Adipocyte (in vitro differentiated cells): ENCODE measurements around the gene ANGPTL4.
A peak's percentile ranks its signal among the peaks of the same experiment; 100 is the strongest.
"Not testable (repeated sequence)": the region's sequence is repeated elsewhere in the genome, so short reads cannot be mapped to it uniquely, and the experiment has no call there.

Source experiments
- DNase-seq: peaks from one replicate; pipeline ENCODE4 v3.0.0-alpha.2; 2015; ENCODE audit warnings: low read depth
- H3K27me3 ChIP-seq: replicated peaks from 2 replicates; pipeline ENCODE4 v1.7.0; 2013; ENCODE audit warnings: mild to moderate bottlenecking, low read length, moderate library complexity; ENCODE audit not compliant: control insufficient read depth, insufficient read depth
- H3K36me3 ChIP-seq: 2 replicates; pipeline ENCODE4 v1.7.0; 2013; ENCODE audit warnings: low read length, mild to moderate bottlenecking, moderate library complexity; ENCODE audit not compliant: control insufficient read depth, insufficient read depth, severe bottlenecking
- H3K4me1 ChIP-seq: 2 replicates; pipeline ENCODE4 v1.7.0; 2013; ENCODE audit warnings: mild to moderate bottlenecking, low read length, moderate library complexity; ENCODE audit not compliant: control insufficient read depth, insufficient read depth
- H3K4me3 ChIP-seq: 2 replicates; pipeline ENCODE4 v1.7.0; 2013; ENCODE audit warnings: mild to moderate bottlenecking, low read length, moderate library complexity
- H3K9ac ChIP-seq: 2 replicates; pipeline ENCODE4 v1.7.0; 2013; ENCODE audit warnings: mild to moderate bottlenecking, low read length, moderate library complexity
- H3K9me3 ChIP-seq: 2 replicates; pipeline ENCODE4 v1.7.0; 2013; ENCODE audit warnings: mild to moderate bottlenecking, low read length, moderate library complexity; ENCODE audit not compliant: control insufficient read depth

Gene ANGPTL4, protein sequence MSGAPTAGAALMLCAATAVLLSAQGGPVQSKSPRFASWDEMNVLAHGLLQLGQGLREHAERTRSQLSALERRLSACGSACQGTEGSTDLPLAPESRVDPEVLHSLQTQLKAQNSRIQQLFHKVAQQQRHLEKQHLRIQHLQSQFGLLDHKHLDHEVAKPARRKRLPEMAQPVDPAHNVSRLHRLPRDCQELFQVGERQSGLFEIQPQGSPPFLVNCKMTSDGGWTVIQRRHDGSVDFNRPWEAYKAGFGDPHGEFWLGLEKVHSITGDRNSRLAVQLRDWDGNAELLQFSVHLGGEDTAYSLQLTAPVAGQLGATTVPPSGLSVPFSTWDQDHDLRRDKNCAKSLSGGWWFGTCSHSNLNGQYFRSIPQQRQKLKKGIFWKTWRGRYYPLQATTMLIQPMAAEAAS

DNA sequence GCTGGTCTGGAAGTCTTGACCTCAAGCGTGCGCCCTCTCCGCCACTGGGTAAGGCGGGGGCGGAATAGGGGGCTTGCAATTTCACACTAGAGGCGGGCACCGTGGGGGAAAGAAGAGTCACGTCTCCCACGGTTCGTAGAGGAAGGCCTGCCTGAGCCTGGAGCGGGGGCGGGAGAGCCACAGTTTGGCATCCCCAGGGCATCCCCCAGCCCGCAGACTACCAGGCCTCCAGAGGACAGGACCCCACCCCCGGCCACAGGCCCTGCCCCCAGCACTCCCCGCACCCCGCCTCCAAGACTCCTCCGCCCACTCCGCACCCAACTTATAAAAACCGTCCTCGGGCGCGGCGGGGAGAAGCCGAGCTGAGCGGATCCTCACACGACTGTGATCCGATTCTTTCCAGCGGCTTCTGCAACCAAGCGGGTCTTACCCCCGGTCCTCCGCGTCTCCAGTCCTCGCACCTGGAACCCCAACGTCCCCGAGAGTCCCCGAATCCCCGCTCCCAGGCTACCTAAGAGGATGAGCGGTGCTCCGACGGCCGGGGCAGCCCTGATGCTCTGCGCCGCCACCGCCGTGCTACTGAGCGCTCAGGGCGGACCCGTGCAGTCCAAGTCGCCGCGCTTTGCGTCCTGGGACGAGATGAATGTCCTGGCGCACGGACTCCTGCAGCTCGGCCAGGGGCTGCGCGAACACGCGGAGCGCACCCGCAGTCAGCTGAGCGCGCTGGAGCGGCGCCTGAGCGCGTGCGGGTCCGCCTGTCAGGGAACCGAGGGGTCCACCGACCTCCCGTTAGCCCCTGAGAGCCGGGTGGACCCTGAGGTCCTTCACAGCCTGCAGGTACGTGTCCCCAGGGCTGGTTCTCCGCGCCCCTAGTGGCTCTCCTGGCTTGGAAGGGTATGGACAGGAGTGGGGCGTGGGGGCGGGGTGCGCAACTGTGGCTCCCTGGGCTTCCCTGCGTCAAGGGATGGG is at the start of gene ANGPTL4:
Gene ANGPTL4 (plus strand): TSS at position 353 of the 969 bp plus-strand sequence. CDS start 167 bp downstream, at position 520.
- no peaks in the 10 kb centered on the region for H3K27me3 ChIP-seq
- peak; percentile 94 for DNase-seq
- H3K4me3 ChIP-seq, result peak within 1 kb of the TSS; percentile 90
- H3K9ac ChIP-seq, result peak within 1 kb of the TSS; percentile 94
- H3K9me3 ChIP-seq, result no peaks in the 10 kb centered on the region
- peaks cover 25% of the 10 kb centered on the region for H3K36me3 ChIP-seq
- peaks cover 43% of the 10 kb centered on the region for H3K4me1 ChIP-seq

DNA sequence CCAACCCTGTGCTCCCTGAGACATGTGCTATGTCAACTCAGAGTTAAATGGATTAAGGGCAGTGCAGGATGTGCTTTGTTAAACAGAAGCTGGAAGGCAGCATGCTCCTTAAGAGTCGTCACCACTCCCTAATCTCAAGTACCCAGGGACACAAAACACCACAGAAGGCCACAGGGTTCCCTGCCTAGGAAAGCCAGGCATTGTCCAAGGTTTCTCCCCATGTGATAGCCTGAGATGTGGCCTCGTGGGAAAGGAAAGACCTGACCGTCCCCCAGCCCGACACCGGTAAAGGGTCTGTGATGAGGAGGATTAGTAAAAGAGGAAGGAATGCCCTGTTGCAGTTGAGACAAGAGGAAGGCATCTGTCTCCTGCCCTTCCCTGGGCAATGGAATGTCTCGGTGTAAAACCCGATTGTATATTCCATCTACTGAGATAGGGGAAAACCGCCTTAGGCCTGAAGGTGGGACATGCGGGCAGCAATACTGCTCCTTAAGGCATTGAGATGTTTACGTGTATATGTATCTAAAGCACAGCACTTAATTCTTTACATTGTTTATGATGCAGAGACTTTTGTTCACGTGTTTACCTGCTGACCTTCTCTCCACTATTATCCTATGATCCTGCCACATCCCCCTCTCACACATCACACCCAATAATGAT is 48.8 kb upstream of the ANGPTL4 start:
- H3K9me3 ChIP-seq, H3K27me3 ChIP-seq, H3K4me1 ChIP-seq, DNase-seq, H3K9ac ChIP-seq, H3K4me3 ChIP-seq: not testable (repeated sequence)
- H3K36me3 ChIP-seq, result peaks cover 53% of the 10 kb centered on the region

DNA sequence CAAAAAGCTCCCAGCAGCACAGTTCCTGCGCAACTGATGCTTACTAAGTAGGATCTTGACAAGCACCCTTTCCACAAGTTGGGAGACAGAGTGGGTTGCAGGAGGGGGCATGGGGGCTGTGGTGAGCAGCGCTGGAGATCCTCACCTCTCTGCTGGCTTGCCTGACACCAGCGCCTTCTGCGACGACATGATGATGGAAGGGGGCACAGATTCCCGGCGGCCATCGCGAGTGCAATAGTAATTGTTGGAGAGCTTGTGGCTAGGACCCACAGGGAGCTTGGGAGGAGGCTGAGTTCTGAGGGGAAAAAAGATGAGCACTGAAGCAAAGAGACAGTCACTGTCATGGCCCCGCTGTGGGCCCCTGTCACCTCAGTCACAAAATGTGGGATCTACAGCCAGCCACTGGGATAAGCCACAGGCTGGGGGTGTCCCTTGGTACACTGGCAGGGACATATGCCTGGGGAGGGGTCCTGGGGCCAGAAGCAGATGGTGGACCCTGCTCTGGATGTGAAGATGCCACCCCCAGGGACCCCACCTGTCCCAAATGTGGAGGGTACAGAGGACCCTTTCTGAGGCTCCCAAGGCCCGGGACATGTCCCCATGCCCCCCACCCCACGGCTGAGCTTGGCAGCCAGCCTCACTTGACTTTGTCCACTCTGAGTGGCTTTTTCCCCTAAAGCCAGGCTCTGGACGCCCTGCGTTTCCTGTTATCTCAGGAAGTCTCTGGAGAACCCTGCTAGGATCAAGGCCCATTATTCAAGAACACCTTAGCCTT is 47.4 kb upstream of the ANGPTL4 start:
- Histone ChIP-seq H3K36me3 (peaks cover 44% of the 10 kb centered on the region), H3K4me3 (no peak overlapping the region), H3K9me3 (no peaks in the 10 kb centered on the region), H3K4me1 (peaks cover 12% of the 10 kb centered on the region), H3K9ac (no peak overlapping the region), H3K27me3 (no peaks in the 10 kb centered on the region)
- DNase-seq, result no peak

- H3K27me3 ChIP-seq, H3K9ac ChIP-seq, H3K9me3 ChIP-seq, H3K4me3 ChIP-seq: not testable (repeated sequence)
- H3K4me1 ChIP-seq, result peaks cover 26% of the 10 kb centered on the region
- peak; percentile 46 for DNase-seq
- H3K36me3 ChIP-seq, result peaks cover 39% of the 10 kb centered on the region
Measured at GRCh38 chr19:8318835-8319234, 45.1 kb upstream of the ANGPTL4 start.

- H3K4me1 ChIP-seq, result peaks cover 26% of the 10 kb centered on the region
- H3K27me3 ChIP-seq, result no peaks in the 10 kb centered on the region
- peak overlapping the region; percentile 100 for H3K4me3 ChIP-seq
- no peak for DNase-seq
- peak overlapping the region; percentile 100 for H3K9ac ChIP-seq
- H3K9me3 ChIP-seq, result no peaks in the 10 kb centered on the region
- peaks cover 34% of the 10 kb centered on the region for H3K36me3 ChIP-seq
Measured at GRCh38 chr19:8319807-8320520, 44.0 kb upstream of the ANGPTL4 start.

DNA sequence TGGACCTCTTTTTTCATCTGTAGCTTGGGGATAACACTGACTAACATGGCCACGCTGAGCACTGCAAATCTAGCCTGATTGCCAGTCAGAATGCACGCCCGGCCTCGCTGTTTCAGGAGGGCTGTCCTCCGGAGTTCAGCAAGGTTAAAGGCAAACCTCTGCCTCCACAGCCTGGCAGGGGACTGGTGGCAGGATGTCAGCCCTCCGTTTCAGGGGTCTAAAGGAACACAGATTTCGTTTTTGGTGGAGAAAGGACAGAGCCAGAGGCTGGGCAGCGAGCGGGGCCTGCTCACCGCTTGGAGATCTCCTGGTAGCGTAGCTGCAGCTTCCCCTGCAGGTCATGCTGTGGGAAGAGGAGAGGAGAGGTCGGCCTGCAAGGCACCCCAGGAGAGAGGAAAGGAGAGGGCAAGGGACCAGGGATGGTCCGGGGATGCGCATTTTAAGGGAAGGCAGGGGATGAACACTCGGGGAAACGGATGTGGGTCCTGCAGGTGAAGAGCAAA is 43.3 kb upstream of the ANGPTL4 start:
- peak overlapping the region; percentile 100 for H3K4me3 ChIP-seq
- peak overlapping the region; percentile 100 for H3K9ac ChIP-seq
- no peak for DNase-seq
- no peaks in the 10 kb centered on the region for H3K27me3 ChIP-seq
- H3K36me3 ChIP-seq, result peaks cover 27% of the 10 kb centered on the region
- peaks cover 26% of the 10 kb centered on the region for H3K4me1 ChIP-seq
- H3K9me3 ChIP-seq, result no peaks in the 10 kb centered on the region

GRCh38 chr19:8321067-8321985 is 42.6 kb upstream of the ANGPTL4 start, which contains the start of the genes NDUFA7 and RPS28:
Gene NDUFA7 (minus strand): TSS chr19:8321375. CDS start chr19:8321358, 17 bp downstream.
Gene RPS28 (plus strand): TSS chr19:8321496. CDS start chr19:8321531, 35 bp downstream.
- no peaks in the 10 kb centered on the region for H3K9me3 ChIP-seq
- peak; percentile 99 for DNase-seq
- H3K36me3 ChIP-seq, result peaks cover 22% of the 10 kb centered on the region
- peaks cover 26% of the 10 kb centered on the region for H3K4me1 ChIP-seq
- H3K4me3 ChIP-seq, result peak within 1 kb of the TSS; percentile 100
- no peaks in the 10 kb centered on the region for H3K27me3 ChIP-seq
- H3K9ac ChIP-seq, result peak within 1 kb of the TSS; percentile 100

DNA sequence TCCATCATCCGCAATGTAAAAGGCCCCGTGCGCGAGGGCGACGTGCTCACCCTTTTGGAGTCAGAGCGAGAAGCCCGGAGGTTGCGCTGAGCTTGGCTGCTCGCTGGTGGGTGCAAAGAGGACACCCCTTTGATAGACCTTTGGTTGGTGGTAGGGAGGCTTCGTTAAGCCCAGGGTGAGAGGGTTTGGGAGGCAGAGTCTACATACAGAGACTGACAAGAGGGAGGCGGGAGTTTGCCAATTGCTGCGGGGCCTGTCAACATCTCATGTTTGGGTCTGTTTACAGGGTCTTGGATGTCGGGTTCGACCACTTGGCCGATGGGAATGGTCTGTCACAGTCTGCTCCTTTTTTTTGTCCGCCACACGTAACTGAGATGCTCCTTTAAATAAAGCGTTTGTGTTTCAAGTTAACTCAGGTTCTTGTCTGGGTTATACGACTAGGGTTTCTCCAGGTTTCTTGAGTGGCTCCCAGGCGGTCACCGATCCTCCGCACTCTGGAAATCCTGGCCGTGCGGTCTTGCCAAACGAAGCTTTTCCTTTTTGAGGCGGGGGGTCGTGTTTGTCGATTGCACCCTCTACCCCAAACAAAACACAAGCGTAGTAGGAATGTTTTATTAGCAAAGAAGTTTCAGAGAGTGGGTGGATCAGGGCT is 41.8 kb upstream of the ANGPTL4 start:
- peak overlapping the region; percentile 100 for H3K4me3 ChIP-seq
- H3K9ac ChIP-seq, result peak overlapping the region; percentile 100
- DNase-seq, result peak; percentile 32

DNA sequence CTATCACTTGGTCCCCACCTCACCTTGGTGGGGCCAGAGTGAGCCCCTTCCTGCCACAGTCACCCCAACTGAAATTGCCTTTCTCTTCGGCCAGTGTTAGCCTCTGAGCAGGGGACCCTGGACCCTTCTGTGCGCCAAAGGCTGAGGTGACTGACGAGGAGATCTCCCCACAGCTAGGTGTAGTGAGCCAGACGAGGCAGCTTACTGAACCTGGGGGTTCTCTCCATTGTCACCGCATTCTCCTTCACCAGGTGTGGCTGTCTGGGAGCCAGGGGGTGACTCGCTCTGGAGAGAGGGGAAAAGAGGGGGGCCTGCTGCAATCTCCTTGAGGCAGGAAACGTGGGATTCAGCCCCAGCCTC is 41.3 kb upstream of the ANGPTL4 start:
- Histone ChIP-seq H3K9ac (peak overlapping the region; percentile 100), H3K4me1 (peaks cover 26% of the 10 kb centered on the region), H3K4me3 (peak overlapping the region; percentile 100), H3K27me3 (no peaks in the 10 kb centered on the region), H3K36me3 (peaks cover 18% of the 10 kb centered on the region), H3K9me3 (peaks cover 5% of the 10 kb centered on the region)
- no peak for DNase-seq

More for the DNA sequence above, 41.8 kb upstream of the ANGPTL4 start:
- Histone ChIP-seq H3K9me3 (peaks cover 5% of the 10 kb centered on the region), H3K36me3 (peaks cover 19% of the 10 kb centered on the region), H3K4me1 (peaks cover 26% of the 10 kb centered on the region), H3K27me3 (no peaks in the 10 kb centered on the region)
